ENCODE measurements around the gene KRTAP5-9. TPM values are rescaled to one million over a fixed set of nuclear protein-coding genes. Genes with fewer than 3 reads are reported as not detected.

The KRTAP5-9 gene
- total RNA-seq, 1 donor from 2014 or later, result 0.76 TPM

- no peak for TF ChIP-seq CTCF (IDR thresholded peaks at IDR 0.05; ENCODE audit: partially characterized antibody, unreplicated experiment)
- DNase-seq, result no peak
- Mint-ChIP-seq H3K9me3 (ENCODE audit: unreplicated experiment) (peaks cover 10% of the 10 kb centered on the region), H3K27me3 (ENCODE audit: unreplicated experiment) (peaks cover 8% of the 10 kb centered on the region), H3K27ac (ENCODE audit: unreplicated experiment) (no peak overlapping the region), H3K4me1 (ENCODE audit: low read depth, unreplicated experiment) (no peaks in the 10 kb centered on the region), H3K36me3 (ENCODE audit: unreplicated experiment) (peaks cover 15% of the 10 kb centered on the region), H3K4me3 (ENCODE audit: unreplicated experiment) (no peak overlapping the region)
These were observed 2.7 kb upstream of the KRTAP5-9 start for GRCh38 chr11:71545405-71545966.

GRCh38 chr11:71548716-71549151 lies 514 bp downstream of the KRTAP5-9 start:
- Mint-ChIP-seq H3K27me3 (ENCODE audit: unreplicated experiment) (peaks cover 8% of the 10 kb centered on the region), H3K4me1 (ENCODE audit: low read depth, unreplicated experiment) (no peaks in the 10 kb centered on the region), H3K9me3 (ENCODE audit: unreplicated experiment) (peaks cover 8% of the 10 kb centered on the region), H3K4me3 (ENCODE audit: unreplicated experiment) (no peak overlapping the region), H3K27ac (ENCODE audit: unreplicated experiment) (no peak overlapping the region), H3K36me3 (ENCODE audit: unreplicated experiment) (peaks cover 12% of the 10 kb centered on the region)
- no peak for TF ChIP-seq CTCF (IDR thresholded peaks at IDR 0.05; ENCODE audit: partially characterized antibody, unreplicated experiment)
- no peak for DNase-seq

- Mint-ChIP-seq H3K9me3 (ENCODE audit: unreplicated experiment) (peaks cover 3% of the 10 kb centered on the region), H3K4me3 (ENCODE audit: unreplicated experiment) (no peak overlapping the region), H3K27me3 (ENCODE audit: unreplicated experiment) (peaks cover 8% of the 10 kb centered on the region), H3K4me1 (ENCODE audit: low read depth, unreplicated experiment) (no peaks in the 10 kb centered on the region), H3K36me3 (ENCODE audit: unreplicated experiment) (peaks cover 4% of the 10 kb centered on the region), H3K27ac (ENCODE audit: unreplicated experiment) (no peak overlapping the region)
- no peak for DNase-seq
- TF ChIP-seq CTCF (IDR thresholded peaks at IDR 0.05; ENCODE audit: partially characterized antibody, unreplicated experiment), result no peak
These were observed 3.5 kb downstream of the KRTAP5-9 start for GRCh38 chr11:71551711-71552110.

GRCh38 chr11:71554996-71555395 lies 6.8 kb downstream of the KRTAP5-9 start:
- no peak for TF ChIP-seq CTCF (IDR thresholded peaks at IDR 0.05; ENCODE audit: partially characterized antibody, unreplicated experiment)
- Mint-ChIP-seq H3K9me3 (ENCODE audit: unreplicated experiment) (peaks cover 3% of the 10 kb centered on the region), H3K36me3 (ENCODE audit: unreplicated experiment) (peaks cover 4% of the 10 kb centered on the region), H3K4me3 (ENCODE audit: unreplicated experiment) (no peak overlapping the region), H3K27me3 (ENCODE audit: unreplicated experiment) (peaks cover 6% of the 10 kb centered on the region), H3K27ac (ENCODE audit: unreplicated experiment) (no peak overlapping the region), H3K4me1 (ENCODE audit: low read depth, unreplicated experiment) (no peaks in the 10 kb centered on the region)
- DNase-seq, result no peak

GRCh38 chr11:71555508-71555907 lies 7.3 kb downstream of the KRTAP5-9 start:
- no peak for DNase-seq
- H3K27me3 Mint-ChIP-seq (ENCODE audit: unreplicated experiment), result peaks cover 6% of the 10 kb centered on the region
- H3K27ac Mint-ChIP-seq (ENCODE audit: unreplicated experiment), result no peak overlapping the region
- H3K4me3 Mint-ChIP-seq (ENCODE audit: unreplicated experiment), result no peak overlapping the region
- H3K9me3 Mint-ChIP-seq (ENCODE audit: unreplicated experiment), result peaks cover 5% of the 10 kb centered on the region
- TF ChIP-seq CTCF (IDR thresholded peaks at IDR 0.05; ENCODE audit: partially characterized antibody, unreplicated experiment), result no peak
- H3K36me3 Mint-ChIP-seq (ENCODE audit: unreplicated experiment), result peaks cover 4% of the 10 kb centered on the region
- H3K4me1 Mint-ChIP-seq (ENCODE audit: low read depth, unreplicated experiment), result no peaks in the 10 kb centered on the region

Measured in glutamatergic neuron (in vitro differentiated cells).